Chondrocyte (in vitro differentiated cells): ENCODE measurements around the gene AMMECR1L. TPM values are rescaled to one million over a fixed set of nuclear protein-coding genes. Genes with fewer than 3 reads are reported as not detected.
"Not testable (repeated sequence)": the region's sequence is repeated elsewhere in the genome, so short reads cannot be mapped to it uniquely, and the experiment has no call there.

Experiments
- DNase-seq: peaks from one replicate; pipeline ENCODE4 v3.0.0; 2021; ENCODE audit warnings: mixed read lengths, low spot score
- H3K27ac Mint-ChIP-seq: one replicate; pipeline ENCODE4 v1.8.0; 2021; ENCODE audit warnings: mild to moderate bottlenecking, moderate library complexity, mixed read lengths; ENCODE audit not compliant: unreplicated experiment
- H3K27me3 Mint-ChIP-seq: 2 replicates; pipeline ENCODE4 v1.8.0; 2021; ENCODE audit warnings: low read depth, mixed read lengths
- H3K36me3 Mint-ChIP-seq: 2 replicates; pipeline ENCODE4 v1.8.0; 2021; ENCODE audit warnings: low read depth, mixed read lengths
- H3K4me1 Mint-ChIP-seq: 2 replicates; pipeline ENCODE4 v1.8.0; 2021; ENCODE audit warnings: low read depth, mild to moderate bottlenecking, mixed read lengths
- H3K4me3 Mint-ChIP-seq: one replicate; pipeline ENCODE4 v1.8.0; 2021; ENCODE audit warnings: mild to moderate bottlenecking, moderate library complexity, mixed read lengths; ENCODE audit not compliant: unreplicated experiment
- H3K9me3 Mint-ChIP-seq: 2 replicates; pipeline ENCODE4 v1.8.0; 2021; ENCODE audit warnings: low read depth, mixed read lengths
- total RNA-seq: library from RNA; stranded (reverse); gene quantifications from 3 replicates; pipeline ENCODE4 v1.2.1, GENCODE V29; 2021
- TF ChIP-seq, protein P1 (sequence below): fragments of 200-600 bp; sonication (generic); IDR thresholded peaks from 2 replicates; pipeline ENCODE4 v1.5.0; 2021; ENCODE audit warnings: antibody characterized with exemption, mild to moderate bottlenecking, moderate library complexity

AMMECR1L gene
- total RNA-seq, 1 donor from 2014 or later, result 25.4 TPM

DNA sequence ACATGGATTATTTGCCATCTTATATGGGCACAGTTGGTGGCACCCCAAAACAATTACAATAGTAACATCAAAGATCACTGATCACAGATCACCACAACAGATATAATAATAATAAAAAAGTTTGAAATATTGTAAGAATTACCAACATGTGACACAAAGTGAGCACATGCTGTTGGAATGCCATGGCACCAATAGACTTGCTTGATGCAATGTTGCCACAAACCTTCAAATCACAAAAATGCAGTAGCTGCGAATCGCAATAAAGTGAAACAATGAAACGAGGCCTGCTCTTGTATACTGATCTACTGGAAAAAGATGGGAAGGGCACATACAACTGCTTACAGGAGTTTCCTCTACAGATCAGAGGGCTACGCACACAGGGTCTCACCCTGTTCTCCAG lies 32.2 kb upstream of the AMMECR1L start:
- H3K4me3 Mint-ChIP-seq, result no peak overlapping the region
- TF ChIP-seq, protein P1, sequence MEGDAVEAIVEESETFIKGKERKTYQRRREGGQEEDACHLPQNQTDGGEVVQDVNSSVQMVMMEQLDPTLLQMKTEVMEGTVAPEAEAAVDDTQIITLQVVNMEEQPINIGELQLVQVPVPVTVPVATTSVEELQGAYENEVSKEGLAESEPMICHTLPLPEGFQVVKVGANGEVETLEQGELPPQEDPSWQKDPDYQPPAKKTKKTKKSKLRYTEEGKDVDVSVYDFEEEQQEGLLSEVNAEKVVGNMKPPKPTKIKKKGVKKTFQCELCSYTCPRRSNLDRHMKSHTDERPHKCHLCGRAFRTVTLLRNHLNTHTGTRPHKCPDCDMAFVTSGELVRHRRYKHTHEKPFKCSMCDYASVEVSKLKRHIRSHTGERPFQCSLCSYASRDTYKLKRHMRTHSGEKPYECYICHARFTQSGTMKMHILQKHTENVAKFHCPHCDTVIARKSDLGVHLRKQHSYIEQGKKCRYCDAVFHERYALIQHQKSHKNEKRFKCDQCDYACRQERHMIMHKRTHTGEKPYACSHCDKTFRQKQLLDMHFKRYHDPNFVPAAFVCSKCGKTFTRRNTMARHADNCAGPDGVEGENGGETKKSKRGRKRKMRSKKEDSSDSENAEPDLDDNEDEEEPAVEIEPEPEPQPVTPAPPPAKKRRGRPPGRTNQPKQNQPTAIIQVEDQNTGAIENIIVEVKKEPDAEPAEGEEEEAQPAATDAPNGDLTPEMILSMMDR, result no peak
- H3K27ac Mint-ChIP-seq, result no peak overlapping the region
- H3K9me3 Mint-ChIP-seq, result peaks cover 3% of the 10 kb centered on the region
- H3K4me1 Mint-ChIP-seq, result no peaks in the 10 kb centered on the region
- no peaks in the 10 kb centered on the region for H3K36me3 Mint-ChIP-seq
- no peaks in the 10 kb centered on the region for H3K27me3 Mint-ChIP-seq
- DNase-seq, result no peak

DNA sequence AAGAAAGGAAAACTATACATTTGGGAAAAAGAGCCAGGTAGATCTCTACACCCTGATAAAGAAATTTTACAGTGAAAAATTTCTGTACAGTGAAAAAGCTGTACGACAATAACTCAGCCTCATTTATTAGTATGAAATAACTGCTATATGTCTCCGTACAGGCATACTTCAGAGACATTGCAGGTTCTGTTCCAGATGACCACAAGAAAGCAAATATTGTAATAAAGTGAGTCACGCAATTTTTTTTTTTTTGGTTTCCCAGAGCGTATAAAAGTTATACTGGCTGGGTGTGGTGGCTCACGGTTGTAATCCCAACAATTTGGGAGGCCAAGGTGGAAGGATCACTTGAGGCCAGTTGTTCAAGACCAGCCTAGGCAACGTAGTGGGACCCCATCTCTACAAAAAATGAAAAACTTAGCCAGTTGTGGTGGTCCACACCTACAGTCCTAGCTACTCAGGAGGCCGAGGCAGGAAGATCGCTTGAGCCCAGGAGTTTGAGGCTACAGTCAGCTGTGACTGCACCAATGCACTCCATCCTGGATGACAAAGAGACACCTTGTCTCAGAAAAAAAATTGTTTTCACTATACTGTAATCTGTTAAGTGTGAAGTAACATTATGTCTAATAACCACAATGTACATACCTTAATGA lies 28.2 kb upstream of the AMMECR1L start:
- peaks cover 3% of the 10 kb centered on the region for H3K9me3 Mint-ChIP-seq
- H3K27me3 Mint-ChIP-seq, result no peaks in the 10 kb centered on the region
- H3K4me1 Mint-ChIP-seq, result no peaks in the 10 kb centered on the region
- no peak for DNase-seq
- no peak overlapping the region for H3K4me3 Mint-ChIP-seq
- no peak overlapping the region for H3K27ac Mint-ChIP-seq
- TF ChIP-seq, protein P1, result no peak
- no peaks in the 10 kb centered on the region for H3K36me3 Mint-ChIP-seq

DNA sequence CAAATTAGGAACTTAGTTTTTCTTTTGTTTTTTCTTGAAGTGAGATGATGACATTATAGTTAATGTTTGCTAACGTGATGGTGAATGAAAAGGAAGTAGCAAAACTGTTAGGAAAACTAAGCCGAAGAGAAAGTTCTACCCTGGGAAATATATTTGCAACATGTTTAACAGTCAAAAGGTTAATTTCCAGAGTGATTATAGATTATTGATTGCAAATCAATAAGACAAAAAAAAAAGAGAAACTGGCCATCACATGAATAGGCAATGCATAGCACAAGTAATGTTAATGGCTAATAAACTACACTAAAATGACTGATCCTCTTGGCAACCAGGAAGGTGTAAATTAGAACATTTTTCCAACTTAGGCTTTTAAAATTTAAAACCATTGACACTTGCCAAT lies 26.0 kb upstream of the AMMECR1L start:
- TF ChIP-seq, protein P1, result no peak
- Mint-ChIP-seq H3K4me1 (no peaks in the 10 kb centered on the region), H3K36me3 (no peaks in the 10 kb centered on the region), H3K27ac (no peak overlapping the region), H3K27me3 (peaks cover 6% of the 10 kb centered on the region), H3K9me3 (peaks cover 1% of the 10 kb centered on the region), H3K4me3 (no peak overlapping the region)
- DNase-seq, result no peak

DNA sequence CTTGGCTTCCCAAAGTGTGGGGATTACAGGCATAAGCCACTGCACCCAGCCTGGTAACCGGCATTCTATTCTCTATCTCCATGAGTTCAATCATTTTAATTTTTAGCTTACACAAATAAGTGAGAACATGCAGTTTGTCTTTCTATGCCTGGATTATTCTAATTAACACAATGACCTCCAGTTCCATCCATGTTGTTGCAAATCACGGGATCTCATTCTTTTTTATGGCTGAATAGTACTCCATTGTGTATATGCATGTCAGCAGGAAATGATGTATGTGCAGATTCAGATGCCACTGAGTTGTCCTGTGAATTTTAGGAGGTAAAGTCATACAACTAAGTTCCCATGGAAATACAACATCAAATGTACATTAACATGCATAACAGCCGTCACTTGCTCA lies 24.7 kb upstream of the AMMECR1L start:
- TF ChIP-seq, protein P1, result no peak
- Mint-ChIP-seq H3K9me3 (no peaks in the 10 kb centered on the region), H3K4me3 (no peak overlapping the region), H3K27ac (no peak overlapping the region), H3K4me1 (no peaks in the 10 kb centered on the region), H3K36me3 (no peaks in the 10 kb centered on the region), H3K27me3 (peaks cover 18% of the 10 kb centered on the region)
- DNase-seq, result no peak

GRCh38 chr2:127909019-127909418 lies 23.3 kb upstream of the AMMECR1L start:
- TF ChIP-seq, protein P1, result no peak
- no peaks in the 10 kb centered on the region for H3K4me1 Mint-ChIP-seq
- no peak overlapping the region for H3K4me3 Mint-ChIP-seq
- no peak overlapping the region for H3K27ac Mint-ChIP-seq
- H3K36me3 Mint-ChIP-seq, result no peaks in the 10 kb centered on the region
- no peak for DNase-seq
- H3K9me3 Mint-ChIP-seq, result no peaks in the 10 kb centered on the region
- H3K27me3 Mint-ChIP-seq, result peaks cover 19% of the 10 kb centered on the region

DNA sequence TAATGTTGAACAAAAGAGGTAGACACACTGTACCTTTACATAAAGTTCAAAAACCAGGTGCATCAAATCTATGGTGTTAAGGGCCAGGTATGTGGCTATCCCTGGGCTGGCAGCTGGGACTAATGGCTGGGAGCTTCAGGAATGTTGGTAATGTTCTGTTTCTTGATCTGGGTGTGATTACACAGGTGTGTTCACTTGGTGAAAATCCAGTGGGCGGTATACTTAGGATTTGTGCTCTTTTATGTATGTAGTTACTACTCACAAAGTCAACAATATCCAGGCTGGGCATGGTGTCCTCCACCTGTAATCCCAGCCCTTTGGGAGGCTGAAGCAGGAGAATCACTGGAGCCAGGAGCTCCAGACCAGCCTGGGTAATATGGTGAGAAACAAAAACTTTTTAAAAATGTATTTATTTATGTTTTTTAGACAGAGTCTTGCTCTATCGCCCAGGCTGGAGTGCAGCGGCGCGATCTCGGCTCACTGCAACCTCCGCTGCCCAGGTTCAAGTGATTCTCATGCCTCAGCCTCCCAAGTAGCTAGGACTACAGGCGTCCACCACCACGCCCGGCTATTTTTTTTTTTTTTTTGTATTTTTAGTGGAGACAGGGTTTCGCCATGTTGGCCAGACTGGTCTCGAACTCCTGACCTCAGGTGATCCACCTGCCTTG lies 22.1 kb upstream of the AMMECR1L start:
- H3K4me1 Mint-ChIP-seq, H3K27ac Mint-ChIP-seq, H3K36me3 Mint-ChIP-seq, DNase-seq, H3K4me3 Mint-ChIP-seq, H3K9me3 Mint-ChIP-seq: not testable (repeated sequence)
- peaks cover 19% of the 10 kb centered on the region for H3K27me3 Mint-ChIP-seq
